Testis (tissue), 2 donors: ENCODE results near the gene IFI30.

ENCODE experiments used
- POLR2A ChIP-seq: fragments of 450-650 bp; IDR thresholded peaks from one replicate; pipeline ENCODE4 v1.6.1; 2017; ENCODE audit warnings: antibody characterized with exemption, mild to moderate bottlenecking, moderate library complexity
- TF ChIP-seq, protein P1 (sequence below), 3 experiments: fragments of 450-650 bp in 2 of 3; fragments of 200-600 bp in 1 of 3; sonication (generic) in 1 of 3; IDR thresholded peaks; one replicate each; pipeline ENCODE4 v1.5.1; 2016 to 2019; ENCODE audit warnings: antibody characterized with exemption in 3 of 3, mild to moderate bottlenecking in 2 of 3, moderate library complexity in 1 of 3

GRCh38 chr19:18167011-18167410 is 6.6 kb upstream of the IFI30 start:
- TF ChIP-seq, protein P1, sequence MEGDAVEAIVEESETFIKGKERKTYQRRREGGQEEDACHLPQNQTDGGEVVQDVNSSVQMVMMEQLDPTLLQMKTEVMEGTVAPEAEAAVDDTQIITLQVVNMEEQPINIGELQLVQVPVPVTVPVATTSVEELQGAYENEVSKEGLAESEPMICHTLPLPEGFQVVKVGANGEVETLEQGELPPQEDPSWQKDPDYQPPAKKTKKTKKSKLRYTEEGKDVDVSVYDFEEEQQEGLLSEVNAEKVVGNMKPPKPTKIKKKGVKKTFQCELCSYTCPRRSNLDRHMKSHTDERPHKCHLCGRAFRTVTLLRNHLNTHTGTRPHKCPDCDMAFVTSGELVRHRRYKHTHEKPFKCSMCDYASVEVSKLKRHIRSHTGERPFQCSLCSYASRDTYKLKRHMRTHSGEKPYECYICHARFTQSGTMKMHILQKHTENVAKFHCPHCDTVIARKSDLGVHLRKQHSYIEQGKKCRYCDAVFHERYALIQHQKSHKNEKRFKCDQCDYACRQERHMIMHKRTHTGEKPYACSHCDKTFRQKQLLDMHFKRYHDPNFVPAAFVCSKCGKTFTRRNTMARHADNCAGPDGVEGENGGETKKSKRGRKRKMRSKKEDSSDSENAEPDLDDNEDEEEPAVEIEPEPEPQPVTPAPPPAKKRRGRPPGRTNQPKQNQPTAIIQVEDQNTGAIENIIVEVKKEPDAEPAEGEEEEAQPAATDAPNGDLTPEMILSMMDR (IDR thresholded peaks at IDR 0.05), result no peak
- no peak for TF ChIP-seq POLR2A
